Measurements from ENCODE around the gene GET3. TPM values are rescaled to one million over a fixed set of nuclear protein-coding genes. Genes with fewer than 3 reads are reported as not detected.

The GET3 gene
- total and polyA plus RNA-seq, 2 of the 13 experiments (the other 11 are each of a cell fraction or from before 2014, with no cell fraction given): 57.7 to 59.4 TPM

DNA sequence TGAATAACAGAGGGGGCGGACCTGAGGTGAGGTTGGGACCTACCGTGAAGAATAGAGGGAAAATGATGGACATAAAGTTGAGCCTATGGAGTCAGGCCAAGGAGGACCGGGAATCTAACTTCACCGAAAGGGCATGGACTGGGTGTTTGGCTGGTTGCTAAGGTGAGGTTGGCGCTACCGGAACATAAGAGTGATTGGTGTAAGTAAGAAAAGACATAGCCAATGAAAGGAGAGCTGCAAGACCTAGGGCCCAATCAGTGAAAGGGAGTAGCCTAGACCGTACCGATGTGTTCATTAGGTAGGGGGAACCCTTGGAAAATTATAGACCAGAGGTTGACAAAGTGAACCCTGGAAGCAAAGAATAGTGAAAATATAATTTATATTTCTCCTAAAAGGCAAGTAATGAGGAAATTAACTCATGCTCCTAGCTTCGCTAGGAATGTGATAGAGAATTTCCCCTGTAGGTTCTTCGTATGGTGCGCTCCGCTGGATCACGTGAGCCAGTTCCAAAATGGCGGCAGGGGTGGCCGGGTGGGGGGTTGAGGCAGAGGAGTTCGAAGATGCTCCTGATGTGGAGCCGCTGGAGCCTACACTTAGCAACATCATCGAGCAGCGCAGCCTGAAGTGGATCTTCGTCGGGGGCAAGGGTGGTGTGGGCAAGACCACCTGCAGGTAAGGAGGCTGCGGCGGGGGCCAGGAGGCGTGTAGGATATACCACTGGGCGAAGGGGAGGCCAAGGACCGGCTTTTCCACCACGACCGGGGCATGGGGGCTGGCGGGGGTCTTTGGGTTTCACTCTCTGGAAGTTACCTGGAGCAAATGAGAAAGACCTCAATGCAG is at the start of gene GET3 (continued):
- TF ChIP-seq, protein P1, sequence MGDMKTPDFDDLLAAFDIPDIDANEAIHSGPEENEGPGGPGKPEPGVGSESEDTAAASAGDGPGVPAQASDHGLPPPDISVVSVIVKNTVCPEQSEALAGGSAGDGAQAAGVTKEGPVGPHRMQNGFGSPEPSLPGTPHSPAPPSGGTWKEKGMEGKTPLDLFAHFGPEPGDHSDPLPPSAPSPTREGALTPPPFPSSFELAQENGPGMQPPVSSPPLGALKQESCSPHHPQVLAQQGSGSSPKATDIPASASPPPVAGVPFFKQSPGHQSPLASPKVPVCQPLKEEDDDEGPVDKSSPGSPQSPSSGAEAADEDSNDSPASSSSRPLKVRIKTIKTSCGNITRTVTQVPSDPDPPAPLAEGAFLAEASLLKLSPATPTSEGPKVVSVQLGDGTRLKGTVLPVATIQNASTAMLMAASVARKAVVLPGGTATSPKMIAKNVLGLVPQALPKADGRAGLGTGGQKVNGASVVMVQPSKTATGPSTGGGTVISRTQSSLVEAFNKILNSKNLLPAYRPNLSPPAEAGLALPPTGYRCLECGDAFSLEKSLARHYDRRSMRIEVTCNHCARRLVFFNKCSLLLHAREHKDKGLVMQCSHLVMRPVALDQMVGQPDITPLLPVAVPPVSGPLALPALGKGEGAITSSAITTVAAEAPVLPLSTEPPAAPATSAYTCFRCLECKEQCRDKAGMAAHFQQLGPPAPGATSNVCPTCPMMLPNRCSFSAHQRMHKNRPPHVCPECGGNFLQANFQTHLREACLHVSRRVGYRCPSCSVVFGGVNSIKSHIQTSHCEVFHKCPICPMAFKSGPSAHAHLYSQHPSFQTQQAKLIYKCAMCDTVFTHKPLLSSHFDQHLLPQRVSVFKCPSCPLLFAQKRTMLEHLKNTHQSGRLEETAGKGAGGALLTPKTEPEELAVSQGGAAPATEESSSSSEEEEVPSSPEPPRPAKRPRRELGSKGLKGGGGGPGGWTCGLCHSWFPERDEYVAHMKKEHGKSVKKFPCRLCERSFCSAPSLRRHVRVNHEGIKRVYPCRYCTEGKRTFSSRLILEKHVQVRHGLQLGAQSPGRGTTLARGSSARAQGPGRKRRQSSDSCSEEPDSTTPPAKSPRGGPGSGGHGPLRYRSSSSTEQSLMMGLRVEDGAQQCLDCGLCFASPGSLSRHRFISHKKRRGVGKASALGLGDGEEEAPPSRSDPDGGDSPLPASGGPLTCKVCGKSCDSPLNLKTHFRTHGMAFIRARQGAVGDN (CRISPR knock-in tag; IDR thresholded peaks at IDR 0.05): peak; percentile 61
- no peak for TF ChIP-seq GATAD2A (CRISPR knock-in tag; IDR thresholded peaks at IDR 0.05)
- TF ChIP-seq CC2D1A (CRISPR knock-in tag; IDR thresholded peaks at IDR 0.05): no peak
- peak; percentile 25 for TF ChIP-seq CBX1 (IDR thresholded peaks at IDR 0.05; ENCODE audit: low read depth)
- TF ChIP-seq, protein P2, sequence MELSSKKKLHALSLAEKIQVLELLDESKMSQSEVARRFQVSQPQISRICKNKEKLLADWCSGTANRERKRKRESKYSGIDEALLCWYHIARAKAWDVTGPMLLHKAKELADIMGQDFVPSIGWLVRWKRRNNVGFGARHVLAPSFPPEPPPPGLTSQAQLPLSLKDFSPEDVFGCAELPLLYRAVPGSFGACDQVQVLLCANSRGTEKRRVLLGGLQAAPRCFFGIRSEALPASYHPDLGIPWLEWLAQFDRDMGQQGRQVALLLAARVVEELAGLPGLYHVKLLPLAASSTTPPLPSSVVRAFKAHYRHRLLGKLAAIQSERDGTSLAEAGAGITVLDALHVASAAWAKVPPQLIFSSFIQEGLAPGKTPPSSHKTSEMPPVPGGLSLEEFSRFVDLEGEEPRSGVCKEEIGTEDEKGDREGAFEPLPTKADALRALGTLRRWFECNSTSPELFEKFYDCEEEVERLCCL (CRISPR knock-in tag; IDR thresholded peaks at IDR 0.05; ENCODE audit: borderline replicate concordance): no peak
- TF ChIP-seq DNMT3B (CRISPR knock-in tag; conservative IDR thresholded peaks at IDR 0.05): no peak
- TF ChIP-seq, protein P3, sequence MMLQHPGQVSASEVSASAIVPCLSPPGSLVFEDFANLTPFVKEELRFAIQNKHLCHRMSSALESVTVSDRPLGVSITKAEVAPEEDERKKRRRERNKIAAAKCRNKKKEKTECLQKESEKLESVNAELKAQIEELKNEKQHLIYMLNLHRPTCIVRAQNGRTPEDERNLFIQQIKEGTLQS (CRISPR knock-in tag; IDR thresholded peaks at IDR 0.05): no peak
- peak; percentile 96 for TF ChIP-seq KAT8 (CRISPR knock-in tag; IDR thresholded peaks at IDR 0.05)
- TF ChIP-seq, protein P4, sequence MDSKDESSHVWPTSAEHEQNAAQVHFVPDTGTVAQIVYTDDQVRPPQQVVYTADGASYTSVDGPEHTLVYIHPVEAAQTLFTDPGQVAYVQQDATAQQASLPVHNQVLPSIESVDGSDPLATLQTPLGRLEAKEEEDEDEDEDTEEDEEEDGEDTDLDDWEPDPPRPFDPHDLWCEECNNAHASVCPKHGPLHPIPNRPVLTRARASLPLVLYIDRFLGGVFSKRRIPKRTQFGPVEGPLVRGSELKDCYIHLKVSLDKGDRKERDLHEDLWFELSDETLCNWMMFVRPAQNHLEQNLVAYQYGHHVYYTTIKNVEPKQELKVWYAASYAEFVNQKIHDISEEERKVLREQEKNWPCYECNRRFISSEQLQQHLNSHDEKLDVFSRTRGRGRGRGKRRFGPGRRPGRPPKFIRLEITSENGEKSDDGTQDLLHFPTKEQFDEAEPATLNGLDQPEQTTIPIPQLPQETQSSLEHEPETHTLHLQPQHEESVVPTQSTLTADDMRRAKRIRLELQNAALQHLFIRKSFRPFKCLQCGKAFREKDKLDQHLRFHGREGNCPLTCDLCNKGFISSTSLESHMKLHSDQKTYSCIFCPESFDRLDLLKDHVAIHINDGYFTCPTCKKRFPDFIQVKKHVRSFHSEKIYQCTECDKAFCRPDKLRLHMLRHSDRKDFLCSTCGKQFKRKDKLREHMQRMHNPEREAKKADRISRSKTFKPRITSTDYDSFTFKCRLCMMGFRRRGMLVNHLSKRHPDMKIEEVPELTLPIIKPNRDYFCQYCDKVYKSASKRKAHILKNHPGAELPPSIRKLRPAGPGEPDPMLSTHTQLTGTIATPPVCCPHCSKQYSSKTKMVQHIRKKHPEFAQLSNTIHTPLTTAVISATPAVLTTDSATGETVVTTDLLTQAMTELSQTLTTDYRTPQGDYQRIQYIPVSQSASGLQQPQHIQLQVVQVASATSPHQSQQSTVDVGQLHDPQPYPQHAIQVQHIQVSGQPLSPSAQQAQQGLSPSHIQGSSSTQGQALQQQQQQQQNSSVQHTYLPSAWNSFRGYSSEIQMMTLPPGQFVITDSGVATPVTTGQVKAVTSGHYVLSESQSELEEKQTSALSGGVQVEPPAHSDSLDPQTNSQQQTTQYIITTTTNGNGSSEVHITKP (CRISPR knock-in tag; IDR thresholded peaks at IDR 0.05; ENCODE audit: low read depth): peak; percentile 99
- no peak for TF ChIP-seq BCL6 (CRISPR knock-in tag; IDR thresholded peaks at IDR 0.05)
- TF ChIP-seq U2AF1 (optimal IDR thresholded peaks at IDR 0.05; ENCODE audit: low read depth, low read length): no peak
- no peak for TF ChIP-seq ZMYM3 (CRISPR knock-in tag; IDR thresholded peaks at IDR 0.05)
- no peak for TF ChIP-seq ZNF549 (CRISPR knock-in tag; IDR thresholded peaks at IDR 0.05)
- TF ChIP-seq, protein P5, sequence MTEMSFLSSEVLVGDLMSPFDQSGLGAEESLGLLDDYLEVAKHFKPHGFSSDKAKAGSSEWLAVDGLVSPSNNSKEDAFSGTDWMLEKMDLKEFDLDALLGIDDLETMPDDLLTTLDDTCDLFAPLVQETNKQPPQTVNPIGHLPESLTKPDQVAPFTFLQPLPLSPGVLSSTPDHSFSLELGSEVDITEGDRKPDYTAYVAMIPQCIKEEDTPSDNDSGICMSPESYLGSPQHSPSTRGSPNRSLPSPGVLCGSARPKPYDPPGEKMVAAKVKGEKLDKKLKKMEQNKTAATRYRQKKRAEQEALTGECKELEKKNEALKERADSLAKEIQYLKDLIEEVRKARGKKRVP (CRISPR knock-in tag; IDR thresholded peaks at IDR 0.05): no peak
- TF ChIP-seq ZNF607 (CRISPR knock-in tag; IDR thresholded peaks at IDR 0.05; ENCODE audit: borderline replicate concordance): no peak
- no peak for TF ChIP-seq FOXC1 (CRISPR knock-in tag; IDR thresholded peaks at IDR 0.05; ENCODE audit: borderline replicate concordance)
- TF ChIP-seq ARHGAP35 (CRISPR knock-in tag; IDR thresholded peaks at IDR 0.05; ENCODE audit: borderline replicate concordance): no peak
- TF ChIP-seq CAMTA2 (CRISPR knock-in tag; IDR thresholded peaks at IDR 0.05; ENCODE audit: borderline replicate concordance): no peak
- TF ChIP-seq ZNF260 (CRISPR knock-in tag; IDR thresholded peaks at IDR 0.05; ENCODE audit: borderline replicate concordance, low read depth): no peak

Measured in HepG2 (cell line).